ENCODE data around the gene SPATA19.

The SPATA19 gene

GRCh38 chr11:133800666-133801065, 44.6 kb downstream of the SPATA19 start:
- Histone ChIP-seq H3K9me3 (ENCODE audit: control insufficient read depth, insufficient read depth, low read depth, low read length) (no peaks in the 10 kb centered on the region), H3K4me1 (ENCODE audit: control insufficient read depth, insufficient read depth, low read length) (no peaks in the 10 kb centered on the region), H3K4me3 (ENCODE audit: low read depth, low read length) (no peak overlapping the region), H3K27ac (ENCODE audit: extremely low read depth, low read depth, low read length) (no peak overlapping the region), H3K36me3 (ENCODE audit: control insufficient read depth in 2 of 2, insufficient read depth in 1 of 2, low read length in 2 of 2) (no peaks in the 10 kb centered on the region)
- ChIA-PET POLR2A (no interaction called here), CTCF (interaction anchor here (0.6 kb wide), 1 partner anchor 186 kb away, joined by 3 read pairs; no protein-coding TSS in a partner anchor)
- TF ChIP-seq ZNF341 (tag by site-specific recombination; IDR thresholded peaks at IDR 0.05; ENCODE audit: low read depth), result no peak
- no peak for TF ChIP-seq KLF8 (tag by site-specific recombination; IDR thresholded peaks at IDR 0.05)
- no peak for TF ChIP-seq ZNF404 (tag by site-specific recombination; IDR thresholded peaks at IDR 0.05)
- no peak for TF ChIP-seq HOXC10 (CRISPR knock-in tag; IDR thresholded peaks at IDR 0.05)
- TF ChIP-seq ZEB2 (tag by site-specific recombination; IDR thresholded peaks at IDR 0.05), result no peak
- TF ChIP-seq ZSCAN16 (tag by site-specific recombination; IDR thresholded peaks at IDR 0.05), result no peak
- no peak for TF ChIP-seq KLF16 (tag by site-specific recombination; IDR thresholded peaks at IDR 0.05)
- no peak for TF ChIP-seq HIC1 (tag by site-specific recombination; IDR thresholded peaks at IDR 0.05)
- no peak for TF ChIP-seq ZNF555 (tag by site-specific recombination; conservative IDR thresholded peaks at IDR 0.05)
- no peak for TF ChIP-seq ZNF677 (tag by site-specific recombination; IDR thresholded peaks at IDR 0.05)
- no peak for TF ChIP-seq SCRT2 (tag by site-specific recombination; IDR thresholded peaks at IDR 0.05)
- no peak for TF ChIP-seq ZNF155 (tag by site-specific recombination; IDR thresholded peaks at IDR 0.05)
- TF ChIP-seq ZFHX2 (tag by site-specific recombination; conservative IDR thresholded peaks at IDR 0.05), result no peak
- TF ChIP-seq ZNF280C (tag by site-specific recombination; IDR thresholded peaks at IDR 0.05), result no peak
- no peak for TF ChIP-seq YY1 (tag by site-specific recombination; IDR thresholded peaks at IDR 0.05)

- ChIA-PET CTCF (no interaction called here), POLR2A (no interaction called here)
- no peaks in the 10 kb centered on the region for H3K9me3 ChIP-seq (ENCODE audit: control insufficient read depth, insufficient read depth, low read depth, low read length)
- no peaks in the 10 kb centered on the region for H3K4me1 ChIP-seq (ENCODE audit: control insufficient read depth, insufficient read depth, low read length)
- no peak overlapping the region for H3K4me3 ChIP-seq (ENCODE audit: low read depth, low read length)
- no peak overlapping the region for H3K27ac ChIP-seq (ENCODE audit: extremely low read depth, low read depth, low read length)
- TF ChIP-seq ZNF341 (tag by site-specific recombination; IDR thresholded peaks at IDR 0.05; ENCODE audit: low read depth) (no peak), ZBTB26 (tag by site-specific recombination; optimal IDR thresholded peaks at IDR 0.05) (no peak), ZNF18 (tag by site-specific recombination; IDR thresholded peaks at IDR 0.05) (no peak), ZNF548 (tag by site-specific recombination; IDR thresholded peaks at IDR 0.05) (no peak), SETDB1 (IDR thresholded peaks at IDR 0.05; ENCODE audit: insufficient read length, low read length) (no peak), ZNF138 (tag by site-specific recombination; IDR thresholded peaks at IDR 0.05; ENCODE audit: borderline replicate concordance) (no peak)
- no peaks in the 10 kb centered on the region for H3K36me3 ChIP-seq (ENCODE audit: control insufficient read depth in 2 of 2, insufficient read depth in 1 of 2, low read length in 2 of 2)
Observed at GRCh38 chr11:133797554-133797953, 47.8 kb downstream of the SPATA19 start.

Measured in HEK293 (cell line).